Trophoblast cell (in vitro differentiated cells and primary cell): ENCODE data around the gene COPS6.
"Not testable (repeated sequence)": the region's sequence is repeated elsewhere in the genome, so short reads cannot be mapped to it uniquely, and the experiment has no call there.

ENCODE experiments used
- DNase-seq, 2 donors: peaks; one replicate each; pipeline ENCODE4 v3.0.0-alpha.2; 2016
- H2AFZ ChIP-seq: 2 replicates; pipeline ENCODE4 v1.6.1; 2013; ENCODE audit warnings: low read length, moderate library complexity, mild to moderate bottlenecking; ENCODE audit not compliant: insufficient read depth, poor library complexity
- H2AK5ac ChIP-seq: 2 replicates; pipeline ENCODE4 v1.6.1; 2013; ENCODE audit warnings: mild to moderate bottlenecking, low read length
- H2BK120ac ChIP-seq: 2 replicates; pipeline ENCODE4 v1.6.1; 2013; ENCODE audit warnings: low read length, mild to moderate bottlenecking, moderate library complexity; ENCODE audit not compliant: insufficient read depth, poor library complexity
- H2BK12ac ChIP-seq: 2 replicates; pipeline ENCODE4 v1.6.1; 2013; ENCODE audit warnings: mild to moderate bottlenecking, low read length, moderate library complexity
- H2BK5ac ChIP-seq: 2 replicates; pipeline ENCODE4 v1.6.1; 2013; ENCODE audit warnings: low read length, low read depth, moderate library complexity, mild to moderate bottlenecking; ENCODE audit not compliant: poor library complexity
- H3K14ac ChIP-seq: 2 replicates; pipeline ENCODE4 v1.6.1; 2013; ENCODE audit warnings: mild to moderate bottlenecking, low read length
- H3K18ac ChIP-seq: 2 replicates; pipeline ENCODE4 v1.6.1; 2013; ENCODE audit warnings: mild to moderate bottlenecking, low read length
- H3K23ac ChIP-seq: 2 replicates; pipeline ENCODE4 v1.6.1; 2013; ENCODE audit warnings: low read length
- H3K27ac ChIP-seq: 2 replicates; pipeline ENCODE4 v1.5.1; 2013; ENCODE audit warnings: low read depth, mild to moderate bottlenecking, inconsistent platforms, low read length, moderate library complexity
- H3K27me3 ChIP-seq: 2 replicates; pipeline ENCODE4 v1.6.1; 2013; ENCODE audit warnings: inconsistent platforms, mild to moderate bottlenecking, low read length, moderate library complexity; ENCODE audit not compliant: insufficient read depth
- H3K36me3 ChIP-seq, 2 experiments: 1 replicate in 1 of 2; 2 replicates in 1 of 2; pipeline ENCODE4 v1.6.1; 2013; ENCODE audit warnings: low read length in 2 of 2, mild to moderate bottlenecking in 2 of 2, moderate library complexity in 1 of 2; ENCODE audit not compliant: insufficient read depth in 2 of 2, control insufficient read depth in 1 of 2
- H3K4ac ChIP-seq: 2 replicates; pipeline ENCODE4 v1.6.1; 2013; ENCODE audit warnings: low read depth, mild to moderate bottlenecking, low read length, moderate library complexity
- H3K4me1 ChIP-seq, 2 experiments: 1 replicate in 1 of 2; 2 replicates in 1 of 2; pipeline ENCODE4 v1.6.1; 2013; ENCODE audit warnings: low read length in 2 of 2, mild to moderate bottlenecking in 2 of 2, moderate library complexity in 1 of 2; ENCODE audit not compliant: insufficient read depth in 2 of 2, control insufficient read depth in 1 of 2
- H3K4me2 ChIP-seq: 2 replicates; pipeline ENCODE4 v1.6.1; 2013; ENCODE audit warnings: inconsistent platforms, mild to moderate bottlenecking, low read length, moderate library complexity
- H3K4me3 ChIP-seq: 2 replicates; pipeline ENCODE4 v1.5.1; 2013; ENCODE audit warnings: mild to moderate bottlenecking, low read depth, low read length, inconsistent platforms
- H3K79me1 ChIP-seq: one replicate; pipeline ENCODE4 v1.6.1; 2013; ENCODE audit warnings: low read length
- H3K79me2 ChIP-seq: 2 replicates; pipeline ENCODE4 v1.6.1; 2013; ENCODE audit warnings: low read length, mild to moderate bottlenecking; ENCODE audit not compliant: control insufficient read depth, insufficient read depth, poor library complexity
- H3K9ac ChIP-seq: 2 replicates; pipeline ENCODE4 v1.6.1; 2013; ENCODE audit warnings: mild to moderate bottlenecking, low read length
- H3K9me3 ChIP-seq: 2 replicates; pipeline ENCODE4 v1.6.1; 2013; ENCODE audit warnings: low read depth, mild to moderate bottlenecking, control low read depth, inconsistent platforms, low read length; ENCODE audit not compliant: insufficient read depth
- H4K12ac ChIP-seq: 2 replicates; pipeline ENCODE4 v1.6.1; 2013; ENCODE audit warnings: low read depth, mild to moderate bottlenecking, low read length, moderate library complexity
- H4K8ac ChIP-seq: 2 replicates; pipeline ENCODE4 v1.6.1; 2013; ENCODE audit warnings: low read depth, mild to moderate bottlenecking, low read length, moderate library complexity
- H4K91ac ChIP-seq: one replicate; pipeline ENCODE4 v1.6.1; 2013; ENCODE audit warnings: low read depth, mild to moderate bottlenecking, low read length, moderate library complexity
- WGBS: extraction: QIAGEN DNeasy Blood & Tissue Kit; methylation state at CpG from one replicate; pipeline ENCODE4 v1.1.7; 2013; ENCODE audit warnings: missing lambda C conversion rate; ENCODE audit not compliant: insufficient read length, insufficient coverage; ENCODE audit errors: extremely low coverage; 5-methylcytosine and 5-hydroxymethylcytosine counted together

The COPS6 gene

GRCh38 chr7:100130220-100130607 lies 41.4 kb downstream of the COPS6 start:
- not testable (repeated sequence) for H3K4ac ChIP-seq, H3K4me1 ChIP-seq, H2AK5ac ChIP-seq, H3K4me2 ChIP-seq, H4K8ac ChIP-seq, H3K9me3 ChIP-seq, H3K27ac ChIP-seq, H3K14ac ChIP-seq, H3K27me3 ChIP-seq, H3K4me3 ChIP-seq, H3K36me3 ChIP-seq, H2AFZ ChIP-seq, H2BK12ac ChIP-seq, H4K91ac ChIP-seq, H4K12ac ChIP-seq, H3K9ac ChIP-seq, H2BK120ac ChIP-seq, H3K23ac ChIP-seq, H2BK5ac ChIP-seq, H3K18ac ChIP-seq
- peaks cover 13% of the 10 kb centered on the region for H3K79me2 ChIP-seq
- DNase-seq: peak in 1 of 2 donors; percentile 47
- H3K79me1 ChIP-seq: peaks cover 15% of the 10 kb centered on the region
- no CpG with 5 or more reads among the region's 1 CpG for WGBS

- no CpG with 5 or more reads among the region's 24 CpGs for WGBS
- H3K27ac ChIP-seq: no peak overlapping the region
- no peaks in the 10 kb centered on the region for H3K36me3 ChIP-seq
- no peak overlapping the region for H3K4me3 ChIP-seq
- no peak overlapping the region for H2AK5ac ChIP-seq
- no peak overlapping the region for H4K91ac ChIP-seq
- H3K79me2 ChIP-seq: peaks cover 13% of the 10 kb centered on the region
- no peak overlapping the region for H2AFZ ChIP-seq
- H3K4me1 ChIP-seq: peaks cover 3 to 8% of the 10 kb centered on the region in 2 experiments
- H3K4me2 ChIP-seq: peak overlapping the region; percentile 60
- H4K8ac ChIP-seq: no peak overlapping the region
- no peaks in the 10 kb centered on the region for H3K27me3 ChIP-seq
- H3K18ac ChIP-seq: no peak overlapping the region
- H4K12ac ChIP-seq: no peak overlapping the region
- no peak overlapping the region for H3K9ac ChIP-seq
- H2BK12ac ChIP-seq: no peak overlapping the region
- no peak overlapping the region for H2BK120ac ChIP-seq
- H3K79me1 ChIP-seq: peaks cover 15% of the 10 kb centered on the region
- peak; percentile 61 to 83 for DNase-seq
- no peak overlapping the region for H3K14ac ChIP-seq
- H3K9me3 ChIP-seq: no peaks in the 10 kb centered on the region
- H2BK5ac ChIP-seq: no peak overlapping the region
- H3K4ac ChIP-seq: no peak overlapping the region
- H3K23ac ChIP-seq: no peak overlapping the region
These were observed 42.1 kb downstream of the COPS6 start for GRCh38 chr7:100130608-100131453.

GRCh38 chr7:100132126-100132525 lies 43.4 kb downstream of the COPS6 start:
- WGBS: no CpG with 5 or more reads among the region's 7 CpGs

GRCh38 chr7:100132697-100133151 lies 44.0 kb downstream of the COPS6 start:
- Histone ChIP-seq H3K79me1 (peaks cover 3% of the 10 kb centered on the region), H2AK5ac (no peak overlapping the region), H3K4me3 (no peak overlapping the region), H2BK120ac (no peak overlapping the region), H3K79me2 (peaks cover under 1% of the 10 kb centered on the region), H3K4ac (no peak overlapping the region), H3K23ac (no peak overlapping the region), H3K9me3 (no peaks in the 10 kb centered on the region), H2AFZ (no peak overlapping the region), H3K4me2 (no peak overlapping the region), H2BK5ac (no peak overlapping the region), H4K12ac (no peak overlapping the region), H3K14ac (no peak overlapping the region), H3K4me1 (peaks cover 3 to 5% of the 10 kb centered on the region in 2 experiments), H4K91ac (no peak overlapping the region), H2BK12ac (no peak overlapping the region), H3K36me3 (no peaks in the 10 kb centered on the region), H3K9ac (no peak overlapping the region), H4K8ac (no peak overlapping the region), H3K18ac (no peak overlapping the region), H3K27ac (no peak overlapping the region), H3K27me3 (no peaks in the 10 kb centered on the region)
- WGBS: no CpG with 5 or more reads among the region's 3 CpGs
- peak in 1 of 2 donors; percentile 80 for DNase-seq

More at GRCh38 chr7:100132126-100132525, 43.4 kb downstream of the COPS6 start:
- Histone ChIP-seq H2BK5ac (no peak overlapping the region), H3K27me3 (no peaks in the 10 kb centered on the region), H3K4me1 (peaks cover 3 to 6% of the 10 kb centered on the region in 2 experiments), H4K91ac (no peak overlapping the region), H3K18ac (no peak overlapping the region), H3K36me3 (no peaks in the 10 kb centered on the region), H3K14ac (no peak overlapping the region), H3K27ac (no peak overlapping the region), H3K79me2 (peaks cover 7% of the 10 kb centered on the region), H3K9me3 (no peaks in the 10 kb centered on the region), H3K4me3 (no peak overlapping the region), H3K9ac (no peak overlapping the region), H3K4me2 (no peak overlapping the region), H3K23ac (no peak overlapping the region), H2AFZ (no peak overlapping the region), H2BK12ac (no peak overlapping the region), H3K79me1 (peaks cover 9% of the 10 kb centered on the region), H4K12ac (no peak overlapping the region), H4K8ac (no peak overlapping the region), H3K4ac (no peak overlapping the region), H2AK5ac (no peak overlapping the region), H2BK120ac (no peak overlapping the region)
- no peak for DNase-seq
